Fibroblast of villous mesenchyme (primary cell): ENCODE results near the gene TMCO4. TPM values are rescaled to one million over a fixed set of nuclear protein-coding genes. Genes with fewer than 3 reads are reported as not detected.
A peak's percentile ranks its signal among the peaks of the same experiment; 100 is the strongest.

ENCODE experiments used
- DNase-seq: peaks from one replicate; pipeline ENCODE4 v3.0.0-alpha.2; 2010; ENCODE audit warnings: low read depth
- H3K4me3 ChIP-seq: 2 replicates; pipeline ENCODE4 v1.5.1; 2011; ENCODE audit warnings: low read depth, mild to moderate bottlenecking, low read length
- CTCF ChIP-seq: IDR thresholded peaks from 2 replicates; pipeline ENCODE4 v1.5.1; 2012; ENCODE audit warnings: low read depth, mild to moderate bottlenecking, low read length; ENCODE audit not compliant: insufficient read depth
- total RNA-seq: library from RNA; depleted of rRNA; stranded (reverse); fragments of >200 nt; gene quantifications from 2 replicates; pipeline ENCODE4 v1.2.3, GENCODE V29; 2012

The TMCO4 gene
- total RNA-seq, 1 donor = 20.7 TPM

GRCh38 chr1:19802269-19802668 is 2.6 kb upstream of the TMCO4 start:
- H3K4me3 ChIP-seq = no peak overlapping the region
- TF ChIP-seq CTCF = no peak
- DNase-seq = no peak

GRCh38 chr1:19800076-19800804 is 524 bp upstream of the TMCO4 start:
- no peak for TF ChIP-seq CTCF
- DNase-seq = peak; percentile 87

GRCh38 chr1:19798486-19799229 is 1.1 kb downstream of the TMCO4 start:
- peak overlapping the region; percentile 65 for H3K4me3 ChIP-seq
- no peak for TF ChIP-seq CTCF
- DNase-seq = no peak

More at GRCh38 chr1:19800076-19800804, 524 bp upstream of the TMCO4 start:
- peak overlapping the region; percentile 65 for H3K4me3 ChIP-seq

- DNase-seq = no peak
- no peak for TF ChIP-seq CTCF
- H3K4me3 ChIP-seq = no peak overlapping the region
These were observed 1.9 kb downstream of the TMCO4 start for GRCh38 chr1:19797827-19798226.

GRCh38 chr1:19794583-19794982 is 5.1 kb downstream of the TMCO4 start:
- no peak for DNase-seq
- no peak for TF ChIP-seq CTCF
- no peak overlapping the region for H3K4me3 ChIP-seq

GRCh38 chr1:19793360-19794046 is 6.2 kb downstream of the TMCO4 start:
- DNase-seq = no peak
- TF ChIP-seq CTCF = no peak
- H3K4me3 ChIP-seq = no peak overlapping the region
